AG08396 (cell line): ENCODE measurements around the gene ZNF746.

Experiments
- DNase-seq: peaks from one replicate; pipeline ENCODE4 v3.0.0; 2012; ENCODE audit warnings: low spot score, mixed read lengths

Gene ZNF746

GRCh38 chr7:149427096-149427680, 70.4 kb downstream of the ZNF746 start:
- no peak for DNase-seq

GRCh38 chr7:149423449-149424110, 74.0 kb downstream of the ZNF746 start:
- no peak for DNase-seq

GRCh38 chr7:149422914-149423301, 74.7 kb downstream of the ZNF746 start:
- no peak for DNase-seq
